K562 (cell line): ENCODE data around the gene LRP10. TPM values are rescaled to one million over a fixed set of nuclear protein-coding genes. Genes with fewer than 3 reads are reported as not detected.

ENCODE experiments used
- CEBPZ ChIP-seq: fragments of 150-350 bp; IDR thresholded peaks from 2 replicates; pipeline ENCODE4 v1.6.1; 2014; ENCODE audit warnings: low read depth, mild to moderate bottlenecking, low read length, borderline replicate concordance
- FOXP1 ChIP-seq: sonication (generic); formaldehyde crosslinking; IDR thresholded peaks from 2 replicates; pipeline ENCODE4 v1.8.0; 2022; ENCODE audit warnings: mild to moderate bottlenecking, missing genetic modification reagents
- HNRNPL ChIP-seq: fragments of 200-400 bp; formaldehyde crosslinking; IDR thresholded peaks from 2 replicates; pipeline ENCODE4 v1.6.1; 2017; ENCODE audit warnings: low read depth, mild to moderate bottlenecking, low read length
- HSF4 ChIP-seq: fragments of 250-450 bp; sonication (Bioruptor Pico); IDR thresholded peaks from 2 replicates; pipeline ENCODE4 v2.1.2; 2022; ENCODE audit warnings: mild to moderate bottlenecking, moderate library complexity, borderline replicate concordance
- MIER1 ChIP-seq: fragments of 450-650 bp; IDR thresholded peaks from 2 replicates; pipeline ENCODE4 v1.6.1; 2016; ENCODE audit warnings: antibody characterized with exemption, mild to moderate bottlenecking, low read depth
- NFATC3 ChIP-seq: fragments of 450-650 bp; IDR thresholded peaks from 2 replicates; pipeline ENCODE4 v1.6.1; 2017; ENCODE audit warnings: mild to moderate bottlenecking
- NKRF ChIP-seq: fragments of 450-650 bp; IDR thresholded peaks from 2 replicates; pipeline ENCODE4 v1.6.1; 2016; ENCODE audit warnings: borderline replicate concordance
- POLR2H ChIP-seq: IDR thresholded peaks from 2 replicates; pipeline ENCODE4 v1.6.1; 2016; ENCODE audit warnings: missing genetic modification characterization, low read depth, mild to moderate bottlenecking, control low read depth, missing compliant biosample characterization, moderate library complexity
- RB1 ChIP-seq: fragments of 450-650 bp; IDR thresholded peaks from 2 replicates; pipeline ENCODE4 v1.6.1; 2017; ENCODE audit warnings: low read depth, mild to moderate bottlenecking
- RBFOX2 ChIP-seq: fragments of 200-400 bp; formaldehyde crosslinking; IDR thresholded peaks from 2 replicates; pipeline ENCODE4 v1.6.1; 2017; ENCODE audit warnings: low read depth, mild to moderate bottlenecking, low read length, moderate library complexity
- SIX5 ChIP-seq, 2 experiments: IDR thresholded peaks; 2 replicates each; pipeline ENCODE4 v1.6.1; 2011; ENCODE audit warnings: low read length in 2 of 2, borderline replicate concordance in 1 of 2, low read depth in 1 of 2, mild to moderate bottlenecking in 1 of 2, moderate library complexity in 1 of 2; ENCODE audit not compliant: insufficient read depth in 1 of 2
- SOX6 ChIP-seq: fragments of 450-650 bp; IDR thresholded peaks from 2 replicates; pipeline ENCODE4 v1.6.1; 2014; ENCODE audit warnings: mild to moderate bottlenecking
- SP2 ChIP-seq: IDR thresholded peaks from 2 replicates; pipeline ENCODE4 v1.6.1; 2011; ENCODE audit warnings: mild to moderate bottlenecking, low read depth, low read length, moderate library complexity; ENCODE audit not compliant: poor library complexity, severe bottlenecking; ENCODE audit errors: extremely low read depth
- STAG1 ChIP-seq: sonication (generic); formaldehyde crosslinking; IDR thresholded peaks from 2 replicates; pipeline ENCODE4 v1.5.0; 2020; ENCODE audit warnings: missing genetic modification reagents, borderline replicate concordance
- TAF1 ChIP-seq: IDR thresholded peaks from 2 replicates; pipeline ENCODE4 v1.6.1; 2011; ENCODE audit warnings: mild to moderate bottlenecking, low read length, moderate library complexity; ENCODE audit not compliant: insufficient read depth, control insufficient read depth, severe bottlenecking; ENCODE audit errors: extremely low read depth
- TFAM ChIP-seq: fragments of 250-450 bp; sonication (Bioruptor Pico); conservative IDR thresholded peaks from 2 replicates; pipeline ENCODE4 v1.5.0; 2021; ENCODE audit warnings: mild to moderate bottlenecking, moderate library complexity
- ZBTB2 ChIP-seq: fragments of 450-650 bp; IDR thresholded peaks from 2 replicates; pipeline ENCODE4 v1.6.1; 2016; ENCODE audit warnings: antibody characterized with exemption
- ZNF668 ChIP-seq: fragments of 250-450 bp; sonication (Bioruptor Pico); IDR thresholded peaks from 2 replicates; pipeline ENCODE4 v1.8.0; 2022; ENCODE audit warnings: mild to moderate bottlenecking, inconsistent platforms
- ZNF79 ChIP-seq: fragments of 250-450 bp; sonication (Bioruptor Pico); IDR thresholded peaks from 2 replicates; pipeline ENCODE4 v1.4.0; 2020; ENCODE audit warnings: low read depth, mild to moderate bottlenecking, moderate library complexity
- polyA plus RNA-seq, 8 experiments: library from polyadenylated mRNA; depleted of rRNA in 4 of 8; stranded (reverse) in 5 of 8; unstranded in 3 of 8; fragments of >200 nt; fragmentation: Nextera tagmentation in 2 of 8; fragmentation: Illumina TruSeq in 1 of 8; extraction: Ambion mirVana in 2 of 8; extraction: Trizol in 1 of 8; gene quantifications; 2 replicates each; pipeline versions ENCODE4 v1.2.1 to v1.2.3, GENCODE V29; 2011 to 2014; ENCODE audit warnings: inconsistent platforms in 1 of 8, missing spikeins in 1 of 8
- total RNA-seq, 7 experiments: library from RNA; depleted of rRNA in 6 of 7; stranded (reverse); fragments of >200 nt in 6 of 7; fragmentation: Illumina TruSeq in 2 of 7; extraction: Trizol in 2 of 7; gene quantifications; 2 replicates each; pipeline versions ENCODE4 v1.2.1 to v1.2.3, GENCODE V29; 2011 to 2021; ENCODE audit warnings: low replicate concordance in 1 of 7

The LRP10 gene
- total and polyA plus RNA-seq, 9 of the 15 experiments (the other 6 are each of a cell fraction or from before 2014, with no cell fraction given), result 1.3 to 45.5 (median 10.9) TPM

- TF ChIP-seq CEBPZ (no peak), RB1 (peak; percentile 88), SIX5 (IDR thresholded peaks at IDR 0.05; ENCODE audit: borderline replicate concordance in 1 of 2, insufficient read depth in 1 of 2, low read depth in 1 of 2, low read length in 2 of 2) (no peak), TFAM (no peak), SOX6 (no peak), HSF4 (CRISPR knock-in tag) (0 out of 2 replicates have a peak, but pooled peaks have one; percentile 18), TAF1 (peak; percentile 52), RBFOX2 (peak; percentile 88), NKRF (no peak), FOXP1 (CRISPR knock-in tag) (no peak), ZNF79 (no peak), ZNF668 (CRISPR knock-in tag) (no peak), HNRNPL (no peak), POLR2H (tag) (peak; percentile 94), SP2 (no peak), ZBTB2 (peak; percentile 99), NFATC3 (no peak), STAG1 (no peak), MIER1 (no peak)
These were observed 47.5 kb downstream of the LRP10 start, which contains the start of gene RBM23 (continued) for GRCh38 chr14:22918804-22919600.
